ENCODE data around the gene SDSL.

The SDSL gene

DNA sequence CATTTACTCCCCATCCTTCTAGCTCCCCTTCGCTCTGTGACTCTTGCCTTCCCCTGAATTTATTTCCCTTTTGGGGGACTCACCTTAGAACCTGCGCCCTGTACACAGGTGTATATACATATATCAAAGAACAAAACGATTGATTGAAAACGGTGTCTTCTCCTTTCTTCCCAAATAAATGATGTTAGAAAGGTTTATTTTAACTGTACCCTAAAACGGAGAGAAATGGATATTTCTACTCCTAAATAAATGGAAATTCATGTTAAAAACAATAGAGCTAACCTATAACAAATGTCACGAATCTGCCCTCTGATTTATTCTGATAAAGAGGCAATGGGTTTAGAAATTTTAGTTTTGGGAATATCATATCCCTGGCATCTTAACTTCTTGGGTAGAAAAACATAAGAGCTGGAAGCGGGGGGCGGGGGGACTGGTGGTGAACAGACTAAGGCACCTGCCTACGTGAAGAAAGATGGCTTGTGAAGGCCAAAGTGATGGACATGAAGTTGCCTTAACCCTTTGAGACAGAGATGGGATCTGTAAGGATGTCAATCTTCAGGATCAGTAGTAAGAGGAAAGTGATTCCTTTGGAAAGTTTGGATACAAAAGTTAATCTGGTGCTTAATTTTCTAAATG lies 58.3 kb downstream of the SDSL start:
- DNase-seq (ENCODE audit: low read depth in 3 of 3) = no peak

DNA sequence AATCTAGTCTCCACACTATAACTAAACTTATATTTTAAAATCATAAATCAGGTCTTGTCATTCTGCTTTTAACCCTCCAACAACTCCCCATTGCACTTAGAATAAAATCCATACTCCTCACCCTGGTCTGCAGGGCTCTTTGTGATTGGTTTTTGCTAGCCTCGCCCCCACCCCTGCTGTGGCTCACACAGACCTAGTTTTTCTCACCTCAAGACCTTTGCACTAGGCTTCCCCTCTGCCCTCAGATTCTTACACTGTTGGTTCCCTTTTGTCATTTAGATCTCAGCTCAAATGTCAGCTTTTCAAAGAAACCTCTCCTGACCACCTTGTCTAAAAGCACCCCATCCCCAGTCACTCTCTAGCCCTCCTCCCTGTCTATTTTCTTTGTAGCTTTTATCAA lies 60.2 kb downstream of the SDSL start:
- DNase-seq (ENCODE audit: low read depth in 3 of 3) = no peak

DNA sequence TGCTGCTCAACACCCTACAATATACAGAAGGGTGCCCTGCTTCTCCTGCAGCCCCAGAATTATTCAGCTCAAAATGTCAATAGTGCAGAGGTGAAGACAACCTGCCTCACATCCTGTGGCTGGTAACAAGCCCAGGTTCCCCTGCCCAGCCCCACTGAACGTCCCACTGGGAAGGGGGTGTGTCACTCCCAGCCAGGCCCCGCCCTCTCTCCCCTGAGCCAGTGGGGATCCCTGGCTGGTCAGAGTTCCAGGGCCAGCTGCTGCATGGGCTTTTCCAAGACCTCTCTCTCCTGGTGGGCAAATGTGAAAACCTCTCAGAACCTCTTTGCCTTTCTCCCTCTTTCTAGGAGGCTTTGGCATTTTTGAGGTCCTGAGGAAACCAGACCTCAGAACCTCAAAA lies 63.1 kb downstream of the SDSL start:
- no peak for DNase-seq (ENCODE audit: low read depth in 3 of 3)

DNA sequence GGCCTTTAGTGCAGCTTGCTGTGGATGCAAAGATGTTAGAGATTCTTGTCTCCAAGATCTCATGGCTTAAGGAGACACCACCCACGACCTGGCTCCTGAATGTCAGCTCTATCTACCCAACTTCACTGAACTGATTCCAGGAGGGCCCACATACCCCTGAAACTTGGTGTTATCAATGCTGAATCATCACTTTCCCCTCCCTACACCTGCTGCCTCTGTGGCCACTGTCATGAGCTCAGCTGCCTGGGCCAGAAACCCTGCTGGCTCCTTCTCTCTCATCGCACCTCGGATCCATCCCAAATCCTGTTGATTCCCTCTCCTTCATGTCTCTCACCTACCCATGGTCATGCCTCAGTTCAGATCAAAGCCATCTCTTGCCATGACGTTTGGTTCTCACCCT lies 64.5 kb downstream of the SDSL start:
- DNase-seq (ENCODE audit: low read depth in 3 of 3) = no peak
